SK-N-MC (cell line): ENCODE data around the gene ACVR2A.

Experiments used
- EZH2 ChIP-seq: fragments of 200-600 bp; sonication (generic); IDR thresholded peaks from one replicate; pipeline ENCODE4 v1.6.1; 2017; ENCODE audit warnings: antibody characterized with exemption
- FOXP2 ChIP-seq: optimal IDR thresholded peaks from 2 replicates; pipeline ENCODE3; 2011; ENCODE audit warnings: mild to moderate bottlenecking, moderate library complexity; ENCODE audit not compliant: insufficient read depth; ENCODE audit errors: extremely low read length, control extremely low read depth
- POLR2AphosphoS5 ChIP-seq: IDR thresholded peaks from 2 replicates; pipeline ENCODE4 v1.6.1; 2012; ENCODE audit warnings: mild to moderate bottlenecking, low read depth, low read length, borderline replicate concordance

- no peak for TF ChIP-seq POLR2AphosphoS5
- no peak for TF ChIP-seq EZH2
- no peak for TF ChIP-seq FOXP2
Observed at GRCh38 chr2:147933931-147934330, 89.1 kb downstream of the ACVR2A start.
